WI38 (cell line): ENCODE data around the gene SAP30L.

Experiments
- H3K4me3 ChIP-seq: 2 replicates; pipeline ENCODE4 v1.5.1; 2011; ENCODE audit warnings: low read depth, mild to moderate bottlenecking, control low read depth, low read length
- TF ChIP-seq, protein P1 (sequence below): IDR thresholded peaks from 2 replicates; pipeline ENCODE4 v1.5.1; 2012; ENCODE audit warnings: low read depth, mild to moderate bottlenecking, control low read depth, low read length

Gene SAP30L

DNA sequence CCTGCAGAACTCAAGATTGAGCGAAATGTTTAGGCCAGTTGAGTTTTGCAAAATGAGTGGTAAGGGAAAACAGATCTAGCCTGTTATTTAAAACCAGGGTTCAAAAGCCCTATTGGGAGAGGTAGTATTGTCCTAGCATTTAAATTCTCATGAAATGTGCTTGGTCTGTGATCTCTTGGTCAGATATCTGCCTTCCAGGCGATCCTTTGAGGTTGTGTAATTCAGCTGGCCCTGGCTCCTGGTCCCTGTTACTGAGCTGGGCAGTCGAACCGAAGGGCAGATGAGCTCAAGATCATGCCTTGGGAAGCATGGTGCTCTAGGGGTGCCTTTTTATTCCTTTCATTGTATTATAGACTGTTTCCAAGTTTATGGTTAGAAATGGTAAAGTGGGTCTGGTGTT, 14.4 kb downstream of the SAP30L start:
- TF ChIP-seq, protein P1, sequence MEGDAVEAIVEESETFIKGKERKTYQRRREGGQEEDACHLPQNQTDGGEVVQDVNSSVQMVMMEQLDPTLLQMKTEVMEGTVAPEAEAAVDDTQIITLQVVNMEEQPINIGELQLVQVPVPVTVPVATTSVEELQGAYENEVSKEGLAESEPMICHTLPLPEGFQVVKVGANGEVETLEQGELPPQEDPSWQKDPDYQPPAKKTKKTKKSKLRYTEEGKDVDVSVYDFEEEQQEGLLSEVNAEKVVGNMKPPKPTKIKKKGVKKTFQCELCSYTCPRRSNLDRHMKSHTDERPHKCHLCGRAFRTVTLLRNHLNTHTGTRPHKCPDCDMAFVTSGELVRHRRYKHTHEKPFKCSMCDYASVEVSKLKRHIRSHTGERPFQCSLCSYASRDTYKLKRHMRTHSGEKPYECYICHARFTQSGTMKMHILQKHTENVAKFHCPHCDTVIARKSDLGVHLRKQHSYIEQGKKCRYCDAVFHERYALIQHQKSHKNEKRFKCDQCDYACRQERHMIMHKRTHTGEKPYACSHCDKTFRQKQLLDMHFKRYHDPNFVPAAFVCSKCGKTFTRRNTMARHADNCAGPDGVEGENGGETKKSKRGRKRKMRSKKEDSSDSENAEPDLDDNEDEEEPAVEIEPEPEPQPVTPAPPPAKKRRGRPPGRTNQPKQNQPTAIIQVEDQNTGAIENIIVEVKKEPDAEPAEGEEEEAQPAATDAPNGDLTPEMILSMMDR: no peak
- H3K4me3 ChIP-seq: no peak overlapping the region

GRCh38 chr5:154461531-154461930, 15.7 kb downstream of the SAP30L start:
- H3K4me3 ChIP-seq: no peak overlapping the region
- TF ChIP-seq, protein P1: 0 out of 2 replicates have a peak, but pooled peaks have one; percentile 8

- H3K4me3 ChIP-seq: no peak overlapping the region
- TF ChIP-seq, protein P1: no peak
Measured at GRCh38 chr5:154464438-154464837, 18.6 kb downstream of the SAP30L start.

GRCh38 chr5:154465169-154465568, 19.4 kb downstream of the SAP30L start:
- no peak overlapping the region for H3K4me3 ChIP-seq
- TF ChIP-seq, protein P1: no peak

DNA sequence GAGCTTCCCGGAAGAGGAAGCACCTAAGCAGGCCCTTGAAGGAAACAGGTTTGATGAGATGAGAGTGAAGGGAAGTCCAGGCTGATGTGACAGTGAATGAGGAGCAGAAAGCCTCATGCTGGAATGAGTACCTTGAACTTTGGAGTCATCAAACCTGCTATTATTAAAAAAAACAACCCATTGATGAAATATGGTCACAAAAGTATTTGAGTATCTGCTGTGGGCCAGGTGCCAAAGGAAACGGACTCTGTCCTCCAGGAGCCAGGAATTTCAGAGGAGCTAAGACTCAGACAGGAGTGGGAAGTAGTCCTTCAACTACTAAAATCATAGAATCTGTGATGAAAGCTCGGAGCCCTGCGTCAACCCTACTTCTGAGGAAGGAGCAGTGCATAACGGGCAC, 20.4 kb downstream of the SAP30L start:
- no peak overlapping the region for H3K4me3 ChIP-seq
- TF ChIP-seq, protein P1: no peak

GRCh38 chr5:154466671-154467070, 20.9 kb downstream of the SAP30L start:
- TF ChIP-seq, protein P1: no peak
- H3K4me3 ChIP-seq: no peak overlapping the region

DNA sequence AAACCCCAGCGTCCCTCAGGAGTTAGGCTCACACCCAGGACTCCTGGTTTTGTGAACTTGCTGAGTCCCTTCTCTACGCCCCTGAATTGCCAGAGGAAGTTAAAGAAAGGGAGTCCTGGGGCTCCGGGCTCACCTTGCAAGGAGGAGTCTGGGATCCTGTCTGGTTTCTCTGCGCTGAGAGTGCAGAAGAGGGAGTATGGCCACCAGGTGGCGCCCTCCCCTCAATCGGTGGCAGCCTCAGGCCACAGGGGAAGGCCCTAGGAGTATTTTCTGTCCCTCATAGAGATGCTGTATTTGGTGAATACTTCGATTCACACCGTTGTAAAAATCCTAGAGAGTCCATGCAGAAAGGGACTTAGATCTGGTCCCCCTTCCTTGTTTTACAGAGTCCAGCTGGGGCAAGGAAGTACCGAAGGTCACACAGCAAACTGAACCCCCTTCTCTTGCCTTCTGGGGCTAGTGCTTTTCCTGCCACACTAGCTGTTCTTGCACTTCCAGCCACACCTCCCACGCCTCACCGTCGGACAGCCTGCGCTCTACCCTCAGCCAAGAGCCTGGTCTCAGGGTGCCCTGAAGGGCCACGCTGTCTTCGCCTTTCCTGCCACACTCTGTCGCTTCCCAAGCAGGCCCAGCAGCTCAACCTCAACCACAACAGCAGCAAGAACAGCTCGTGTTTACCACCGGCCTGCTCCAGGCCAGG, 22.0 kb downstream of the SAP30L start:
- H3K4me3 ChIP-seq: no peak overlapping the region
- TF ChIP-seq, protein P1: peak; percentile 75
